ENCODE measurements around the gene HS3ST5.
"Not testable (repeated sequence)": the region's sequence is repeated elsewhere in the genome, so short reads cannot be mapped to it uniquely, and the experiment has no call there.

The HS3ST5 gene

GRCh38 chr6:114042267-114043016 is 300.4 kb downstream of the HS3ST5 start:
- DNase-seq (ENCODE audit: low read depth) = no peak

GRCh38 chr6:114040871-114041270 is 302.0 kb downstream of the HS3ST5 start:
- DNase-seq (ENCODE audit: low read depth) = no peak

- no peak for DNase-seq (ENCODE audit: low read depth)
Measured at GRCh38 chr6:114039841-114040240, 303.0 kb downstream of the HS3ST5 start.

GRCh38 chr6:114033606-114034005 is 309.2 kb downstream of the HS3ST5 start:
- DNase-seq (ENCODE audit: low read depth) = no peak

GRCh38 chr6:114032721-114033120 is 310.1 kb downstream of the HS3ST5 start:
- DNase-seq (ENCODE audit: low read depth) = no peak

GRCh38 chr6:114030767-114031166 is 312.1 kb downstream of the HS3ST5 start:
- no peak for DNase-seq (ENCODE audit: low read depth)

GRCh38 chr6:114024746-114025145 is 318.1 kb downstream of the HS3ST5 start:
- no peak for DNase-seq (ENCODE audit: low read depth)

- DNase-seq (ENCODE audit: low read depth) = no peak
Measured at GRCh38 chr6:114020196-114020595, 322.6 kb downstream of the HS3ST5 start.

- DNase-seq (ENCODE audit: low read depth) = not testable (repeated sequence)
Measured at GRCh38 chr6:114017146-114017545, 325.7 kb downstream of the HS3ST5 start.

GRCh38 chr6:114014106-114014505 is 328.7 kb downstream of the HS3ST5 start:
- DNase-seq (ENCODE audit: low read depth) = not testable (repeated sequence)

GRCh38 chr6:114011486-114011885 is 331.3 kb downstream of the HS3ST5 start:
- not testable (repeated sequence) for DNase-seq (ENCODE audit: low read depth)

GRCh38 chr6:114010540-114010939 is 332.3 kb downstream of the HS3ST5 start:
- no peak for DNase-seq (ENCODE audit: low read depth)

- no peak for DNase-seq (ENCODE audit: low read depth)
Measured at GRCh38 chr6:114009192-114009591, 333.6 kb downstream of the HS3ST5 start.

GRCh38 chr6:114008331-114008730 is 334.5 kb downstream of the HS3ST5 start:
- DNase-seq (ENCODE audit: low read depth) = no peak

GRCh38 chr6:114007516-114007915 is 335.3 kb downstream of the HS3ST5 start:
- no peak for DNase-seq (ENCODE audit: low read depth)

All from CMK (cell line).